ENCODE results near the gene ABCC1. TPM values are rescaled to one million over a fixed set of nuclear protein-coding genes. Genes with fewer than 3 reads are reported as not detected.

ABCC1 gene
- polyA plus RNA-seq, 3 donors: 1.4 to 23.6 (median 3.0) TPM

- Mint-ChIP-seq H3K9me3 (peaks cover 15 to 32% (median 22%) of the 10 kb centered on the region in 7 donors), H3K4me3 (no peak overlapping the region), H3K36me3 (peaks cover 23 to 26% of the 10 kb centered on the region in 2 donors), H3K27me3 (ENCODE audit: low read depth in 3 of 3) (no peaks in the 10 kb centered on the region), H3K4me1 (peaks cover 2% of the 10 kb centered on the region), H3K27ac (peak overlapping the region in 3 of 7 donors; percentile 3 to 55 (median 5))
- peaks cover 90% of the 10 kb centered on the region for H4K20me1 ChIP-seq (ENCODE audit: insufficient read depth, low read length)
- no peak overlapping the region for H3K4me2 ChIP-seq (replicated peaks; ENCODE audit: extremely low read depth, low read length, poor library complexity, severe bottlenecking)
- no peak overlapping the region for H3K4me3 ChIP-seq (replicated peaks in 1 of 3; ENCODE audit: low read depth in 2 of 3, low read length in 3 of 3)
- H3K27ac ChIP-seq (ENCODE audit: low read depth in 1 of 2, low read length in 2 of 2): no peak overlapping the region
- TF ChIP-seq, protein P1, sequence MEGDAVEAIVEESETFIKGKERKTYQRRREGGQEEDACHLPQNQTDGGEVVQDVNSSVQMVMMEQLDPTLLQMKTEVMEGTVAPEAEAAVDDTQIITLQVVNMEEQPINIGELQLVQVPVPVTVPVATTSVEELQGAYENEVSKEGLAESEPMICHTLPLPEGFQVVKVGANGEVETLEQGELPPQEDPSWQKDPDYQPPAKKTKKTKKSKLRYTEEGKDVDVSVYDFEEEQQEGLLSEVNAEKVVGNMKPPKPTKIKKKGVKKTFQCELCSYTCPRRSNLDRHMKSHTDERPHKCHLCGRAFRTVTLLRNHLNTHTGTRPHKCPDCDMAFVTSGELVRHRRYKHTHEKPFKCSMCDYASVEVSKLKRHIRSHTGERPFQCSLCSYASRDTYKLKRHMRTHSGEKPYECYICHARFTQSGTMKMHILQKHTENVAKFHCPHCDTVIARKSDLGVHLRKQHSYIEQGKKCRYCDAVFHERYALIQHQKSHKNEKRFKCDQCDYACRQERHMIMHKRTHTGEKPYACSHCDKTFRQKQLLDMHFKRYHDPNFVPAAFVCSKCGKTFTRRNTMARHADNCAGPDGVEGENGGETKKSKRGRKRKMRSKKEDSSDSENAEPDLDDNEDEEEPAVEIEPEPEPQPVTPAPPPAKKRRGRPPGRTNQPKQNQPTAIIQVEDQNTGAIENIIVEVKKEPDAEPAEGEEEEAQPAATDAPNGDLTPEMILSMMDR (IDR thresholded peaks at IDR 0.05): no peak
- no peak overlapping the region for H2AFZ ChIP-seq (ENCODE audit: insufficient read depth, low read depth, low read length, poor library complexity, severe bottlenecking)
- H3K4me1 ChIP-seq (ENCODE audit: control insufficient read depth in 1 of 2, insufficient read depth in 2 of 2, low read length in 2 of 2): no peaks in the 10 kb centered on the region
- H3K36me3 ChIP-seq (replicated peaks in 1 of 2; ENCODE audit: control insufficient read depth in 1 of 2, insufficient read depth in 2 of 2, low read length in 2 of 2): peaks cover 5 to 25% of the 10 kb centered on the region in 2 donors
- H3K79me2 ChIP-seq (ENCODE audit: insufficient read depth, low read length): peaks cover 92% of the 10 kb centered on the region
- intact Hi-C loops (cut with micrococcal nuclease): no loop called here
- H3K27me3 ChIP-seq (ENCODE audit: control insufficient read depth in 2 of 2, insufficient read depth in 2 of 2, low read length in 2 of 2): no peaks in the 10 kb centered on the region
- DNase-seq: no peak
- H3K9me3 ChIP-seq (replicated peaks in 1 of 2; ENCODE audit: control insufficient read depth in 1 of 2, insufficient read depth in 1 of 2, low read length in 2 of 2): peaks cover 4 to 35% of the 10 kb centered on the region in 2 donors
- H3K9ac ChIP-seq (ENCODE audit: insufficient read depth, low read length, poor library complexity, severe bottlenecking): no peak overlapping the region
- 100% methylated on average over 1 of the region's 5 CpGs for WGBS (ENCODE audit: insufficient coverage)
Observed at GRCh38 chr16:15966836-15967546, 17.6 kb downstream of the ABCC1 start.

DNA sequence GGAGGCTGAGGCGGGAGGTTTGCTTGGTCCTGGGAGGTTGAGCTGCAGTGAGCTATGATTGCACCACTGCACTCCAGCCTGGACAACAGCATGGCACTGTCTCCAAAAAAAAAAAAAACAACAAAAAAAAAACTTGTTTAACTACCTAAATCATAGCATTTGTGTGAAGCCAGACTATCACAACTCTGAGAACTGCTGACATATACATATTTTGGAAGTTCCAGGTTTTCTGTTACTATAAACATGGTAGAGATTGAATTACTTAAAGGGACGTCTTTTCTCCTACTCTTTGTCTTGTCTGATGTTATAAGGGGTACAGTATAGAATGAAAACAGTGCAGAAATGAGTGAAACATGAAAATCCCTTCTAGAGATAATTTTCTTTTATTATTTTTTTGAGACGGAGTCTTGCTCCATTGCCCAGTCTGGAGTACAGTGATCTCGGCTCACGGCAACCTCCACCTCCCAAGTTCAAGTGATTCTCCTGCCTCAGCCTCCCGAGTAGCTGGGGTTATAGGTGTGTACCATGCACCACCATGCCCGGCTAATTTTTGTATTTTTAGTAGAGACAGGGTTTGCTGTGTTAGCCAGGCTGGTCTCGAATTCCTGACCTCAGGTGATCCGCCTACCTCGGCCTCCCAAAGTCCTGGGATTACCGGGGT is 18.4 kb downstream of the ABCC1 start:
- H3K4me1 Mint-ChIP-seq: peaks cover 2% of the 10 kb centered on the region
- H3K9me3 Mint-ChIP-seq: peaks cover 14 to 32% (median 22%) of the 10 kb centered on the region in 7 donors
- Histone ChIP-seq H3K4me2 (replicated peaks; ENCODE audit: extremely low read depth, low read length, poor library complexity, severe bottlenecking) (no peak overlapping the region), H3K27me3 (ENCODE audit: control insufficient read depth in 2 of 2, insufficient read depth in 2 of 2, low read length in 2 of 2) (no peaks in the 10 kb centered on the region), H3K27ac (ENCODE audit: low read depth in 1 of 2, low read length in 2 of 2) (no peak overlapping the region), H3K9me3 (replicated peaks in 1 of 2; ENCODE audit: control insufficient read depth in 1 of 2, insufficient read depth in 1 of 2, low read length in 2 of 2) (peaks cover 4 to 36% of the 10 kb centered on the region in 2 donors), H3K4me1 (ENCODE audit: control insufficient read depth in 1 of 2, insufficient read depth in 2 of 2, low read length in 2 of 2) (no peaks in the 10 kb centered on the region), H3K9ac (ENCODE audit: insufficient read depth, low read length, poor library complexity, severe bottlenecking) (no peak overlapping the region), H3K79me2 (ENCODE audit: insufficient read depth, low read length) (peaks cover 92% of the 10 kb centered on the region), H4K20me1 (ENCODE audit: insufficient read depth, low read length) (peaks cover 90% of the 10 kb centered on the region), H2AFZ (ENCODE audit: insufficient read depth, low read depth, low read length, poor library complexity, severe bottlenecking) (no peak overlapping the region), H3K4me3 (replicated peaks in 1 of 3; ENCODE audit: low read depth in 2 of 3, low read length in 3 of 3) (no peak overlapping the region), H3K36me3 (replicated peaks in 1 of 2; ENCODE audit: control insufficient read depth in 1 of 2, insufficient read depth in 2 of 2, low read length in 2 of 2) (peaks cover 5 to 19% of the 10 kb centered on the region in 2 donors)
- H3K36me3 Mint-ChIP-seq: peaks cover 20 to 25% of the 10 kb centered on the region in 2 donors
- no peaks in the 10 kb centered on the region for H3K27me3 Mint-ChIP-seq (ENCODE audit: low read depth in 3 of 3)
- no peak overlapping the region for H3K4me3 Mint-ChIP-seq
- TF ChIP-seq, protein P1 (IDR thresholded peaks at IDR 0.05): no peak
- WGBS (ENCODE audit: insufficient coverage): no CpG with 5 or more reads among the region's 11 CpGs
- no peak overlapping the region for H3K27ac Mint-ChIP-seq
- DNase-seq: no peak
- intact Hi-C loops (cut with micrococcal nuclease): no loop called here
